Measurements from ENCODE around the gene PTOV1.

GRCh38 chr19:49812452-49812996 lies 38.4 kb upstream of the PTOV1 start:
- TF ChIP-seq E2F5 (CRISPR knock-in tag; IDR thresholded peaks at IDR 0.05) (no peak), IRF1 (CRISPR knock-in tag; IDR thresholded peaks at IDR 0.05) (no peak; the same call in 1 of the 2 replicates), ZNF671 (CRISPR knock-in tag; IDR thresholded peaks at IDR 0.05) (no peak), CTCF (IDR thresholded peaks at IDR 0.05) (no peak), ATF3 (CRISPR knock-in tag; conservative IDR thresholded peaks at IDR 0.05) (no peak), USF2 (CRISPR knock-in tag; IDR thresholded peaks at IDR 0.05) (no peak), SMAD3 (CRISPR knock-in tag; IDR thresholded peaks at IDR 0.05; ENCODE audit: borderline replicate concordance) (no peak), MLX (CRISPR knock-in tag; IDR thresholded peaks at IDR 0.05) (no peak), FOXJ3 (CRISPR knock-in tag; IDR thresholded peaks at IDR 0.05; ENCODE audit: borderline replicate concordance) (no peak), IRF2 (CRISPR knock-in tag; IDR thresholded peaks at IDR 0.05; ENCODE audit: borderline replicate concordance, low read depth) (no peak)
- TF ChIP-seq, protein P1, sequence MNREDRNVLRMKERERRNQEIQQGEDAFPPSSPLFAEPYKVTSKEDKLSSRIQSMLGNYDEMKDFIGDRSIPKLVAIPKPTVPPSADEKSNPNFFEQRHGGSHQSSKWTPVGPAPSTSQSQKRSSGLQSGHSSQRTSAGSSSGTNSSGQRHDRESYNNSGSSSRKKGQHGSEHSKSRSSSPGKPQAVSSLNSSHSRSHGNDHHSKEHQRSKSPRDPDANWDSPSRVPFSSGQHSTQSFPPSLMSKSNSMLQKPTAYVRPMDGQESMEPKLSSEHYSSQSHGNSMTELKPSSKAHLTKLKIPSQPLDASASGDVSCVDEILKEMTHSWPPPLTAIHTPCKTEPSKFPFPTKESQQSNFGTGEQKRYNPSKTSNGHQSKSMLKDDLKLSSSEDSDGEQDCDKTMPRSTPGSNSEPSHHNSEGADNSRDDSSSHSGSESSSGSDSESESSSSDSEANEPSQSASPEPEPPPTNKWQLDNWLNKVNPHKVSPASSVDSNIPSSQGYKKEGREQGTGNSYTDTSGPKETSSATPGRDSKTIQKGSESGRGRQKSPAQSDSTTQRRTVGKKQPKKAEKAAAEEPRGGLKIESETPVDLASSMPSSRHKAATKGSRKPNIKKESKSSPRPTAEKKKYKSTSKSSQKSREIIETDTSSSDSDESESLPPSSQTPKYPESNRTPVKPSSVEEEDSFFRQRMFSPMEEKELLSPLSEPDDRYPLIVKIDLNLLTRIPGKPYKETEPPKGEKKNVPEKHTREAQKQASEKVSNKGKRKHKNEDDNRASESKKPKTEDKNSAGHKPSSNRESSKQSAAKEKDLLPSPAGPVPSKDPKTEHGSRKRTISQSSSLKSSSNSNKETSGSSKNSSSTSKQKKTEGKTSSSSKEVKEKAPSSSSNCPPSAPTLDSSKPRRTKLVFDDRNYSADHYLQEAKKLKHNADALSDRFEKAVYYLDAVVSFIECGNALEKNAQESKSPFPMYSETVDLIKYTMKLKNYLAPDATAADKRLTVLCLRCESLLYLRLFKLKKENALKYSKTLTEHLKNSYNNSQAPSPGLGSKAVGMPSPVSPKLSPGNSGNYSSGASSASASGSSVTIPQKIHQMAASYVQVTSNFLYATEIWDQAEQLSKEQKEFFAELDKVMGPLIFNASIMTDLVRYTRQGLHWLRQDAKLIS (CRISPR knock-in tag; IDR thresholded peaks at IDR 0.05; ENCODE audit: borderline replicate concordance) = no peak
- TF ChIP-seq, protein P2, sequence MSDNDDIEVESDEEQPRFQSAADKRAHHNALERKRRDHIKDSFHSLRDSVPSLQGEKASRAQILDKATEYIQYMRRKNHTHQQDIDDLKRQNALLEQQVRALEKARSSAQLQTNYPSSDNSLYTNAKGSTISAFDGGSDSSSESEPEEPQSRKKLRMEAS (CRISPR knock-in tag; IDR thresholded peaks at IDR 0.05) = no peak
- TF ChIP-seq, protein P3, sequence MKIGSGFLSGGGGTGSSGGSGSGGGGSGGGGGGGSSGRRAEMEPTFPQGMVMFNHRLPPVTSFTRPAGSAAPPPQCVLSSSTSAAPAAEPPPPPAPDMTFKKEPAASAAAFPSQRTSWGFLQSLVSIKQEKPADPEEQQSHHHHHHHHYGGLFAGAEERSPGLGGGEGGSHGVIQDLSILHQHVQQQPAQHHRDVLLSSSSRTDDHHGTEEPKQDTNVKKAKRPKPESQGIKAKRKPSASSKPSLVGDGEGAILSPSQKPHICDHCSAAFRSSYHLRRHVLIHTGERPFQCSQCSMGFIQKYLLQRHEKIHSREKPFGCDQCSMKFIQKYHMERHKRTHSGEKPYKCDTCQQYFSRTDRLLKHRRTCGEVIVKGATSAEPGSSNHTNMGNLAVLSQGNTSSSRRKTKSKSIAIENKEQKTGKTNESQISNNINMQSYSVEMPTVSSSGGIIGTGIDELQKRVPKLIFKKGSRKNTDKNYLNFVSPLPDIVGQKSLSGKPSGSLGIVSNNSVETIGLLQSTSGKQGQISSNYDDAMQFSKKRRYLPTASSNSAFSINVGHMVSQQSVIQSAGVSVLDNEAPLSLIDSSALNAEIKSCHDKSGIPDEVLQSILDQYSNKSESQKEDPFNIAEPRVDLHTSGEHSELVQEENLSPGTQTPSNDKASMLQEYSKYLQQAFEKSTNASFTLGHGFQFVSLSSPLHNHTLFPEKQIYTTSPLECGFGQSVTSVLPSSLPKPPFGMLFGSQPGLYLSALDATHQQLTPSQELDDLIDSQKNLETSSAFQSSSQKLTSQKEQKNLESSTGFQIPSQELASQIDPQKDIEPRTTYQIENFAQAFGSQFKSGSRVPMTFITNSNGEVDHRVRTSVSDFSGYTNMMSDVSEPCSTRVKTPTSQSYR (CRISPR knock-in tag; IDR thresholded peaks at IDR 0.05) = no peak

Data from WTC11 (cell line).